HepG2 (cell line): ENCODE measurements around the gene RNH1. TPM values are rescaled to one million over a fixed set of nuclear protein-coding genes. Genes with fewer than 3 reads are reported as not detected.

ENCODE experiments used
- DNMT1 ChIP-seq: sonication (generic); formaldehyde crosslinking; IDR thresholded peaks from 2 replicates; pipeline ENCODE4 v1.5.1; 2020; ENCODE audit warnings: mild to moderate bottlenecking, missing genetic modification reagents
- EHMT2 ChIP-seq: fragments of 200-600 bp; sonication (generic); IDR thresholded peaks from 2 replicates; pipeline ENCODE4 v1.7.0; 2017; ENCODE audit warnings: antibody characterized with exemption, low read depth, low read length, borderline replicate concordance
- FOXA3 ChIP-seq: IDR thresholded peaks from 2 replicates; pipeline ENCODE4 v1.6.1; 2016; ENCODE audit warnings: missing genetic modification reagents, missing compliant biosample characterization
- FOXC1 ChIP-seq: sonication (generic); formaldehyde crosslinking; IDR thresholded peaks from 2 replicates; pipeline ENCODE4 v1.8.0; 2022; ENCODE audit warnings: mild to moderate bottlenecking, missing genetic modification reagents, borderline replicate concordance
- GTF3A ChIP-seq: sonication (generic); formaldehyde crosslinking; conservative IDR thresholded peaks from 2 replicates; pipeline ENCODE4 v1.4.0; 2020; ENCODE audit warnings: mild to moderate bottlenecking, missing genetic modification reagents
- HOXA5 ChIP-seq: sonication (generic); formaldehyde crosslinking; IDR thresholded peaks from 2 replicates; pipeline ENCODE4 v1.4.0; 2020; ENCODE audit warnings: missing genetic modification reagents
- MAFK ChIP-seq, 2 experiments: IDR thresholded peaks in 1 of 2; conservative IDR thresholded peaks in 1 of 2; 2 replicates each; pipeline ENCODE4 v1.6.1; 2011; ENCODE audit warnings: improper control_type of control experiment in 2 of 2, low read length in 2 of 2
- MED8 ChIP-seq: sonication (generic); formaldehyde crosslinking; IDR thresholded peaks from 2 replicates; pipeline ENCODE4 v1.8.1; 2023; ENCODE audit warnings: mild to moderate bottlenecking, missing genetic modification reagents; ENCODE audit not compliant: insufficient replicate concordance
- MEIS1 ChIP-seq: sonication (generic); formaldehyde crosslinking; IDR thresholded peaks from 2 replicates; pipeline ENCODE4 v1.9.0; 2021; ENCODE audit warnings: mild to moderate bottlenecking, missing genetic modification reagents, moderate library complexity, borderline replicate concordance
- RFX3 ChIP-seq: IDR thresholded peaks from 2 replicates; pipeline ENCODE4 v1.6.1; 2016; ENCODE audit warnings: missing biosample characterization, missing genetic modification reagents
- SETDB1 ChIP-seq: sonication (generic); formaldehyde crosslinking; IDR thresholded peaks from 2 replicates; pipeline ENCODE4 v1.5.1; 2020; ENCODE audit warnings: missing genetic modification reagents, mild to moderate bottlenecking, borderline replicate concordance
- SMARCE1 ChIP-seq: fragments of 450-650 bp; IDR thresholded peaks from 2 replicates; pipeline ENCODE4 v1.6.1; 2017; ENCODE audit warnings: borderline replicate concordance
- SMYD3 ChIP-seq: sonication (generic); formaldehyde crosslinking; IDR thresholded peaks from 2 replicates; pipeline ENCODE4 v1.8.1; 2023; ENCODE audit warnings: mild to moderate bottlenecking, missing genetic modification reagents
- SSRP1 ChIP-seq: IDR thresholded peaks from 2 replicates; pipeline ENCODE4 v1.6.1; 2016; ENCODE audit warnings: control low read depth
- TBX3 ChIP-seq: fragments of 450-650 bp; IDR thresholded peaks from 2 replicates; pipeline ENCODE4 v1.6.1; 2017; ENCODE audit warnings: antibody characterized with exemption, mild to moderate bottlenecking, inconsistent platforms, borderline replicate concordance
- THYN1 ChIP-seq: sonication (generic); formaldehyde crosslinking; IDR thresholded peaks from 2 replicates; pipeline ENCODE4 v1.8.1; 2023; ENCODE audit warnings: low read depth, mild to moderate bottlenecking, moderate library complexity, missing genetic modification reagents, borderline replicate concordance
- ZKSCAN5 ChIP-seq: sonication (generic); formaldehyde crosslinking; IDR thresholded peaks from 2 replicates; pipeline ENCODE4 v1.5.1; 2020; ENCODE audit warnings: mild to moderate bottlenecking, missing genetic modification reagents
- polyA plus RNA-seq, 8 experiments: library from polyadenylated mRNA; depleted of rRNA in 3 of 8; stranded (reverse) in 7 of 8; unstranded in 1 of 8; fragments of >200 nt; fragmentation: Illumina TruSeq in 4 of 8; extraction: Trizol in 4 of 8; gene quantifications; 2 replicates each; pipeline versions ENCODE4 v1.2.1 to v1.2.3, GENCODE V29; 2011 to 2016; ENCODE audit warnings: low read depth in 4 of 8, missing spikeins in 1 of 8, mixed read lengths in 1 of 8; ENCODE audit not compliant: insufficient read depth in 1 of 8
- total RNA-seq, 5 experiments: library from RNA; depleted of rRNA; stranded (reverse); fragments of >200 nt; fragmentation: Illumina TruSeq; extraction: Trizol; gene quantifications; 2 replicates each; pipeline ENCODE4 v1.2.3, GENCODE V29; 2016; ENCODE audit warnings: low read depth in 1 of 5
- TF ChIP-seq, protein P1 (sequence below): sonication (generic); formaldehyde crosslinking; IDR thresholded peaks from 2 replicates; pipeline ENCODE4 v1.4.0; 2020; ENCODE audit warnings: mild to moderate bottlenecking, missing genetic modification reagents
- TF ChIP-seq, protein P2 (sequence below): sonication (generic); formaldehyde crosslinking; IDR thresholded peaks from 2 replicates; pipeline ENCODE4 v1.5.0; 2020; ENCODE audit warnings: missing genetic modification reagents
- TF ChIP-seq, protein P3 (sequence below): sonication (generic); formaldehyde crosslinking; IDR thresholded peaks from 2 replicates; pipeline ENCODE4 v1.4.0; 2020; ENCODE audit warnings: missing genetic modification reagents
- TF ChIP-seq, protein P4 (sequence below): sonication (generic); formaldehyde crosslinking; IDR thresholded peaks from 2 replicates; pipeline ENCODE4 v1.5.1; 2020; ENCODE audit warnings: missing genetic modification reagents, mild to moderate bottlenecking, borderline replicate concordance
- TF ChIP-seq, protein P5 (sequence below): sonication (generic); formaldehyde crosslinking; IDR thresholded peaks from 2 replicates; pipeline ENCODE4 v1.4.0; 2020; ENCODE audit warnings: missing genetic modification reagents

RNH1 gene
- total and polyA plus RNA-seq, 2 of the 13 experiments (the other 11 are each of a cell fraction or from before 2014, with no cell fraction given) = 36.0 to 74.1 TPM

DNA sequence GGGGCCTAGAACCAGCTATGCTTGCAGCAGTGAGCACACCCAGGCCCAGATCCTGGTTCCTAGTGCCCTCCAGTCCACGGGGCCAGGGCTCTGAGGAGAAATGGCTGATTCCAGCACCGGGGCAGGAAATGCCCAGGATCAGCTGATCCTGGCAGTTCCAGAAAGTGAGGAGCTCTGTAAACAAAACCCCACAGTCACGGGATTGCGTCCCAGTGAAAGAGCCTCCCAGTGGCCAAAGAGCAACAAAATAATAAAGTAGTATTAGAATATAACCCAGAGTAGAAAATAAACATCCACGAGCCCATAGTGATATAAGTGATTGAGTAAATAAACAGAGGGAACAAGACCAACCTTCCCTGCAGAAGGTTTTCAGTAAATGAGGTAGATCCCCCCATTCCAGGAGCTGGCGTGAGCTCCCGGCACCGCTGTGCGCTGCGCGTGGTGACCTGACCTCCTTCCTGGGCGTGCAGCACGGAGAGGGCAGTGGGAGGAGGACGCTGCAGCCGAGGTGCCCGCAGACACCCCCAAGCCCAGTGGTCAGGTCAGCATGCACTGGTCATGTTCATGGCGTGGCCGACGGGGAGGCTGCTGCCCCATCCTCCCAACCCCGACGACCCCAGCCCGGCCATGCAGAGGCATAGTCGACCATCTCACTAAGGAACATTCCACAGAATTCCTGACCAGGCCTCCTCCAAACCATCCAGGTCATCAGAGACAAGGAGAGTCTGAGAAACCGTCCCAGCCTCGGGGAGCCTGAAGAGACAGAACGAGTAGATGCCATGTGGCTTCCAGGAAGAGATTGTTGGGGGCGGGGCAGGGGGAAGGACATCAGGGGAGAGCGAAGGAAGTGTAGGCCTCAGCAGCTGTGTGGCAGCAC is 37.1 kb downstream of the RNH1 start (continued):
- TF ChIP-seq FOXC1 (no peak), TBX3 (no peak), SMYD3 (CRISPR knock-in tag) (no peak), EHMT2 (no peak), DNMT1 (no peak), SMARCE1 (no peak), HOXA5 (0 out of 2 replicates have a peak, but pooled peaks have one; percentile 53), RFX3 (CRISPR knock-in tag) (no peak), MAFK (conservative IDR thresholded peaks at IDR 0.05 in 1 of 2, IDR thresholded peaks at IDR 0.05 in 1 of 2; ENCODE audit: low read length in 2 of 2) (no peak), SETDB1 (CRISPR knock-in tag) (no peak), ZKSCAN5 (CRISPR knock-in tag) (no peak), FOXA3 (CRISPR knock-in tag) (peak; percentile 80), MED8 (CRISPR knock-in tag) (no peak), SSRP1 (CRISPR knock-in tag) (no peak), THYN1 (CRISPR knock-in tag) (no peak), MEIS1 (CRISPR knock-in tag) (no peak), GTF3A (CRISPR knock-in tag) (0 out of 2 replicates have a peak, but pooled peaks have one; percentile 36)
- TF ChIP-seq, protein P1, sequence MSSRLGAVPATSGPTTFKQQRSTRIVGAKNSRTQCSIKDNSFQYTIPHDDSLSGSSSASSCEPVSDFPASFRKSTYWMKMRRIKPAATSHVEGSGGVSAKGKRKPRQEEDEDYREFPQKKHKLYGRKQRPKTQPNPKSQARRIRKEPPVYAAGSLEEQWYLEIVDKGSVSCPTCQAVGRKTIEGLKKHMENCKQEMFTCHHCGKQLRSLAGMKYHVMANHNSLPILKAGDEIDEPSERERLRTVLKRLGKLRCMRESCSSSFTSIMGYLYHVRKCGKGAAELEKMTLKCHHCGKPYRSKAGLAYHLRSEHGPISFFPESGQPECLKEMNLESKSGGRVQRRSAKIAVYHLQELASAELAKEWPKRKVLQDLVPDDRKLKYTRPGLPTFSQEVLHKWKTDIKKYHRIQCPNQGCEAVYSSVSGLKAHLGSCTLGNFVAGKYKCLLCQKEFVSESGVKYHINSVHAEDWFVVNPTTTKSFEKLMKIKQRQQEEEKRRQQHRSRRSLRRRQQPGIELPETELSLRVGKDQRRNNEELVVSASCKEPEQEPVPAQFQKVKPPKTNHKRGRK = no peak
- TF ChIP-seq, protein P2, sequence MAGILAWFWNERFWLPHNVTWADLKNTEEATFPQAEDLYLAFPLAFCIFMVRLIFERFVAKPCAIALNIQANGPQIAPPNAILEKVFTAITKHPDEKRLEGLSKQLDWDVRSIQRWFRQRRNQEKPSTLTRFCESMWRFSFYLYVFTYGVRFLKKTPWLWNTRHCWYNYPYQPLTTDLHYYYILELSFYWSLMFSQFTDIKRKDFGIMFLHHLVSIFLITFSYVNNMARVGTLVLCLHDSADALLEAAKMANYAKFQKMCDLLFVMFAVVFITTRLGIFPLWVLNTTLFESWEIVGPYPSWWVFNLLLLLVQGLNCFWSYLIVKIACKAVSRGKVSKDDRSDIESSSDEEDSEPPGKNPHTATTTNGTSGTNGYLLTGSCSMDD (CRISPR knock-in tag) = no peak
- TF ChIP-seq, protein P3, sequence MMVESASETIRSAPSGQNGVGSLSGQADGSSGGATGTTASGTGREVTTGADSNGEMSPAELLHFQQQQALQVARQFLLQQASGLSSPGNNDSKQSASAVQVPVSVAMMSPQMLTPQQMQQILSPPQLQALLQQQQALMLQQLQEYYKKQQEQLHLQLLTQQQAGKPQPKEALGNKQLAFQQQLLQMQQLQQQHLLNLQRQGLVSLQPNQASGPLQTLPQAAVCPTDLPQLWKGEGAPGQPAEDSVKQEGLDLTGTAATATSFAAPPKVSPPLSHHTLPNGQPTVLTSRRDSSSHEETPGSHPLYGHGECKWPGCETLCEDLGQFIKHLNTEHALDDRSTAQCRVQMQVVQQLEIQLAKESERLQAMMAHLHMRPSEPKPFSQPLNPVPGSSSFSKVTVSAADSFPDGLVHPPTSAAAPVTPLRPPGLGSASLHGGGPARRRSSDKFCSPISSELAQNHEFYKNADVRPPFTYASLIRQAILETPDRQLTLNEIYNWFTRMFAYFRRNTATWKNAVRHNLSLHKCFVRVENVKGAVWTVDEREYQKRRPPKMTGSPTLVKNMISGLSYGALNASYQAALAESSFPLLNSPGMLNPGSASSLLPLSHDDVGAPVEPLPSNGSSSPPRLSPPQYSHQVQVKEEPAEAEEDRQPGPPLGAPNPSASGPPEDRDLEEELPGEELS (CRISPR knock-in tag) = peak; percentile 75
- TF ChIP-seq, protein P4, sequence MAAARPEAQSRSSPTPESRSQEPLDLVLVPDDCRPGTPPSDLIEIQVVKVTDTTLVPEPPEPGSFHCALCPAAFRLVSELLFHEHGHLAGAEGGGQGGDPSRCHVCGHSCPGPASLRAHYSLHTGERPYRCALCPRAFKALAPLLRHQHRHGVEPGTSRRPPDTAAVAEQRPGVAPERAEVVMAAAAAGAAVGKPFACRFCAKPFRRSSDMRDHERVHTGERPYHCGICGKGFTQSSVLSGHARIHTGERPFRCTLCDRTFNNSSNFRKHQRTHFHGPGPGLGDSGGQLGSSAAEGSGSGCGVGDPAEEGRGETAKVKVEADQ (CRISPR knock-in tag) = no peak
- TF ChIP-seq, protein P5, sequence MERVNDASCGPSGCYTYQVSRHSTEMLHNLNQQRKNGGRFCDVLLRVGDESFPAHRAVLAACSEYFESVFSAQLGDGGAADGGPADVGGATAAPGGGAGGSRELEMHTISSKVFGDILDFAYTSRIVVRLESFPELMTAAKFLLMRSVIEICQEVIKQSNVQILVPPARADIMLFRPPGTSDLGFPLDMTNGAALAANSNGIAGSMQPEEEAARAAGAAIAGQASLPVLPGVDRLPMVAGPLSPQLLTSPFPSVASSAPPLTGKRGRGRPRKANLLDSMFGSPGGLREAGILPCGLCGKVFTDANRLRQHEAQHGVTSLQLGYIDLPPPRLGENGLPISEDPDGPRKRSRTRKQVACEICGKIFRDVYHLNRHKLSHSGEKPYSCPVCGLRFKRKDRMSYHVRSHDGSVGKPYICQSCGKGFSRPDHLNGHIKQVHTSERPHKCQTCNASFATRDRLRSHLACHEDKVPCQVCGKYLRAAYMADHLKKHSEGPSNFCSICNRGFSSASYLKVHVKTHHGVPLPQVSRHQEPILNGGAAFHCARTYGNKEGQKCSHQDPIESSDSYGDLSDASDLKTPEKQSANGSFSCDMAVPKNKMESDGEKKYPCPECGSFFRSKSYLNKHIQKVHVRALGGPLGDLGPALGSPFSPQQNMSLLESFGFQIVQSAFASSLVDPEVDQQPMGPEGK (CRISPR knock-in tag) = peak; percentile 50; the same call in 1 of the 2 replicates
